IPS-11a (cell line): ENCODE measurements around the gene NRCAM.
"Not testable (repeated sequence)": the region's sequence is repeated elsewhere in the genome, so short reads cannot be mapped to it uniquely, and the experiment has no call there.

Experiments used
- H3K4me3 ChIP-seq: one replicate; pipeline ENCODE4 v1.5.1; 2013; ENCODE audit warnings: low read depth, low read length, control low read depth

The NRCAM gene

GRCh38 chr7:108286290-108286904 lies 169.8 kb downstream of the NRCAM start:
- no peak overlapping the region for H3K4me3 ChIP-seq

DNA sequence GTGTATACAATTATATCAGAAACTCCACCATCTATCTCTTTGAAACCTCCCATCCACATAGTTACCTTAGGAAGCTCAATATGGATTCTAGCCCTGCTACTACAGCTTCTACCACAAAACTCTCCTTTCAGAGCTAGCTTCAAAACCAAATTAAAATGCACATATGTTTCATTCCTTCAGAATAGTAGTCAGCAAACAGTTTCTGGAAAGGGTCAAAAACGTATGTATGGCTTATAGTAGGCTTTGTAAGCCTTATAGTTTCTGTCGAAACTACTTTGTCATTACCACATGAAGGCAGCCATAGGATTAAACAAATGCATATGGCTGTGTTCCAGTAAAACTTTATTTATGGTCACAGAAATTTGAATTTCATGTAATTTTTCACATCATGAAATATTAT lies 170.5 kb downstream of the NRCAM start:
- H3K4me3 ChIP-seq: no peak overlapping the region

- no peak overlapping the region for H3K4me3 ChIP-seq
These were observed 171.2 kb downstream of the NRCAM start for GRCh38 chr7:108285003-108285368.

GRCh38 chr7:108284349-108285002 lies 171.8 kb downstream of the NRCAM start:
- no peak overlapping the region for H3K4me3 ChIP-seq

GRCh38 chr7:108283252-108283651 lies 173.0 kb downstream of the NRCAM start:
- no peak overlapping the region for H3K4me3 ChIP-seq

DNA sequence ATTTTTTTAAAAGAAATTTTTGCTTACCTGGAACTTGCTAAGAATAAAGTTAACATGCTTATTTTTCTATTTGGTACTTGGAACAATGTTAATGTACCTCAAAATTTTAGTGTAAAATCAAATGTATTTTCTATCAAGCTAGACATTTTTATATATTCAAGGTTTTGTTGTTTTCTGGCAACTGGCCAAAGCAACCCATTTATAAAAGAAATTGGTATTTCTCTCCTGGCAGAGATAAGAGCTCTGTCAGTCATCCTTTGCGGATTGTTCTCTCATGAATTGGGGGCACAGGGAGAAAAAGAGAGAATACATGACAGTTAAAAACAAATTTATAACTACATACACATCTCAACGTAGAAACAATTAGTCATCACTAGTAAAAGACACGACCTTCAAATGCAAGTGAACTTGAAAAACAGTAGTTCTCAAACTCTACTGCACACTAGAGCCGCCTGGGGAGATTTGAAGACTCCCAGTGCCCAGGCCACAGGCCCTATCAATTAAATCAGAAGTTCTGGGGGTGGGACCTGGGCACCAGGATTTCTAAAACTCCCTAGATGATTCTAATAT lies 173.7 kb downstream of the NRCAM start:
- H3K4me3 ChIP-seq: no peak overlapping the region

GRCh38 chr7:108280136-108280535 lies 176.1 kb downstream of the NRCAM start:
- no peak overlapping the region for H3K4me3 ChIP-seq

DNA sequence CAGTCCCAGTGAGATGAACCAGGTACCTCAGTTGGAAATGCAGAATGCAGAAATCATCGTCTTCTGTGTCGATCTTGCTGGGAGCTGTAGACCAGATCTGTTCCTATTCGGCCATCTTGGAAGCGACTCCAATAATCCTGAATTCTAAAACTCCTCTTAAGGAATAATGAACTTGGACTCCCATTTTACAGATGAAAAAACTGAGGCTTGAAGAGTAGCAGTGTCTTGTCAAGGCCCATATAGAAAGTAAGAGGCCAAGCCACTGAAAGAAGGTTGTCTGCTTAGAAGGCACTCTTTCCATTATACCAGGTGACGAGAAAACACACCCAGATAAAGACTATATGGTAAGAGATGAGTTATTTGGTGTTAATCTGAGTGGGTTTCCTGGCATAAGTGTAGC lies 177.5 kb downstream of the NRCAM start:
- H3K4me3 ChIP-seq: no peak overlapping the region

DNA sequence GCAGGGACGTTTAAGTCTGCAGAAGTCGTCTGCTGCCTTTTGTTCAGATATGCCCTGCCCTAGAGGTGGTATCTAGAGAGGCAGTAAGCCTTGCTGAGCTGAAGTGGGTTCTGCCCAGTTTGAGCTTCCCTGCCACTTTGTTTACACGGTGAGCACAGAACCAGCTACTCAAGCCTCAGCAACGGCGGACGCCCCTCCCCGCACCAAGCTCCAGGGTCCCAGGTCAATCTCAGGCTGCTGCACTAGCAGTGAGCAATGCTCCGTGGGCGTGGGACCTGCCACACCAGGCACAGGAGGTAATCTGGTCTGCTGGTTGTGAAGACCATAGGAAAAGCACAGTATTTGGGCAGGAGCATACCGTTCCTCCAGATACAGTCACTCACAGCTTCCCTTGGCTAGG lies 178.0 kb downstream of the NRCAM start:
- no peak overlapping the region for H3K4me3 ChIP-seq

- not testable (repeated sequence) for H3K4me3 ChIP-seq
These were observed 181.8 kb downstream of the NRCAM start for GRCh38 chr7:108274447-108274846.

GRCh38 chr7:108272891-108273290 lies 183.3 kb downstream of the NRCAM start:
- not testable (repeated sequence) for H3K4me3 ChIP-seq

- no peak overlapping the region for H3K4me3 ChIP-seq
These were observed 185.7 kb downstream of the NRCAM start for GRCh38 chr7:108270385-108271015.

DNA sequence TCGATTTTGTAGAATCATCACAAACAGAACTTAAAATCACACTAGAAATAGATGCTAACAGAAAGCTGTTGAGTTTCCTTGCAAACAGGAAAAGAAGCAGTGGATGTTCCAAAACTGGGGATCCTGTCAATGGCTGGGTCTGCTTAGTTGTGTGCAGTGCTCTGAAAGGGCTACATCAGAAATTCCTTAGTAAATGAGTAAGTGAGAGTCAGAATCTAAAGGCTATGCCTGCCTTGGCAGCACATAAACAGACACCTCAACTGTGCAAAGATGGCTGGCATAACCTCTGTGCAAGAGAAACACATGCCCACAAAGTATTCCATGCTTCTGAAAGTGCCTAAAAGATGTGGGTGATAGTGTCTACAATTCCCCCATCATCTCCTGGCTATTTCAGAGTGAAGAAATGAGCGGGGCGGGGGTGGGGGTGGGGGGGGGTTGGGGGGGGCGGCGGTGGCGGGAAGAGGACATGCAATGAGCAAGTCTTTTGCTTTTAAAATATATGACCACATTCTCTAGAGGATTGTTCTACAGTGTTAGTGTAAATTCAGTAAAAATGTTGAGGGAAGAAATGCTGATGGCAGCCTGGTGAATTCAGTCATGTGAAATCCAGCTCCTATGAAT lies 187.9 kb downstream of the NRCAM start:
- H3K4me3 ChIP-seq: no peak overlapping the region

GRCh38 chr7:108267615-108268014 lies 188.6 kb downstream of the NRCAM start:
- H3K4me3 ChIP-seq: no peak overlapping the region

DNA sequence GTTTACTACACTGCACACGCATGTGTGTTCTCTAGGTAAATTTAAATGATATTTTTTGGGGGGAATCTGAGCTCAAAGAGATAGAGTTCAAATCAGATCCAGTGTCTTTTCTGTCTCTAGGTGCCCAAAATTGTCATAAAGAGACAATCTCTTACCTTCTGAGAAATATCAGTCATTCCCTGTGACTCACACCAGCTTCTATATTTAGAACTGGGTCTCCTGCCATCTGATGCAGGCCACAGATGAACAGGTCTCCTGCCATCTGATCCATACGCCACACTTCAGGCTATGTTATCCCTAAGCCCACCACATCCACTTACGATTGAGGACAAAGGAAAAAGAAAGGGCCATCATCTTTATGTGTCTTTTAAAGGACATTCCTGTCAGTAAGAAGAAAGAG lies 189.7 kb downstream of the NRCAM start:
- no peak overlapping the region for H3K4me3 ChIP-seq

DNA sequence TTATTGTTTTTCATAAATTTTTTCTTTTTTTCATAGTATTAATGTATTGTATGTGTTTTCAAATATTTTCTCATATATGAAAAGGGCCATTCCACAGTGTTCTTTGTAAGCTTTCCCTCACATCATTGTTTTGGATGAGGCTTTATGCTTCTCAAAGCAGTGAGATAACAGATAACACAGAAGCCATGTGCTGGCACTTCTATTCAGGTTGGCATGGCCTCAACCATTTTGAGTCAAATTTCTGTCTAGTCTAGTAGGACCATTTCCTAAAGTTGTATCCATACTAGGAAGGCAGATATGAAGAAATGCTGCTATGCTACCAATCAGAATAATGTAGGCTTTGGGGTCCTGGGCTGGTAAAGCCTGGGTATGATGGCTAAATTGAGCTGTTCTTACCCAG lies 190.2 kb downstream of the NRCAM start:
- H3K4me3 ChIP-seq: no peak overlapping the region

DNA sequence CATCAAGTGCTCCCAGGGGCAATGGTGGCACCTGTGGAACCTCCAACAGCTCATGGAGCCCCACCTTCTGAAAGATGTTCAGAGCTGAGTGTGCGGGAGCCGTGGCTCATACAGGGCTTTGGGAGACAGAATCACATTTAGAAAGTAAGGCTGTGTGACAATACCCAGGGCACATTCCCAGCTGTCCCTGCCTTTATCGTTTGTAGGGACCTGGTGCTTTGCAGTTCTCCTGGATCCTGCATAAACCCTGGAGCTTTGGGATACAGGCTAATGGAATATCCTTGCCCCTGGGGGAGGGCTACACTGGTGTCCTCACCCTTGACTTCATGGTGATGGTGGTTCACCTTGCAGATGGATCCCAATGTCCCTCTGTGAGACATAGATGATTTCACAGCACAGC lies 191.2 kb downstream of the NRCAM start:
- H3K4me3 ChIP-seq: no peak overlapping the region

DNA sequence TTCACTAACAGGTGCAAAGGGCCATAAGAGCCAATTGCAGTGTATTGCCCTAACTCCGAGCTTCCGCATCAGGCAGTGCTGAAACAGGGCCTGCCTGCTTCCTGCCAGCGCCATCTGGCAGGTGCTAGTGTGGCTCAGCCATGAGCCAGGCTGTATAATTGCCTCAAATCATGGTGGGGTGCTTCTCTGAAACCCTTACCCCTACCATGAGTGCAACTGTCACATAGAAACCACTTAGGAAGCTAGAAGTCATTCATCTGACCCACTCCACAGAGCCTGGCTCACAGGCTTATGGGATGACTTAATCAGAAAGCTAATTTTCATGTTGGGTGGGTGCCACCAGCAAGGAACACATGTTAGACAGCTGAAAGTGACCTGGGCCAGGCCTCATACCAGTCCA lies 192.8 kb downstream of the NRCAM start:
- H3K4me3 ChIP-seq: no peak overlapping the region

GRCh38 chr7:108261560-108262255 lies 194.5 kb downstream of the NRCAM start:
- no peak overlapping the region for H3K4me3 ChIP-seq

DNA sequence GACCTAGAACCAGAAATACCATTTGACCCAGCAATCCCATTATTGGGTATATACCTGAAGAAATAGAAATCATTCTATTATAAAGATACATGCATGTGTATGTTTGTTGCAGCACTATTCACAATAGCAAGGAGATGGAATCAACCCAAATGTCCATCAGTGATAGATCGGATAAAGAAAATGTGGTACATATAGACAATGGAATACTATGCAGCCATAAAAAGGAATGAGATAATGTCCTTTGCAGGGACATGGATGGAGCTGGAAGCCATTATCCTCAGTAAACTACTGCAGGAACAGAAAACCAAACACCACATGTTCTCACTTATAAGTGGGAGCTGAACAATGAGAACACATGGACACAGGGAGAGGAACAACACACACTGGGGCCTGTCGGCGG lies 196.8 kb downstream of the NRCAM start:
- H3K4me3 ChIP-seq: not testable (repeated sequence)

DNA sequence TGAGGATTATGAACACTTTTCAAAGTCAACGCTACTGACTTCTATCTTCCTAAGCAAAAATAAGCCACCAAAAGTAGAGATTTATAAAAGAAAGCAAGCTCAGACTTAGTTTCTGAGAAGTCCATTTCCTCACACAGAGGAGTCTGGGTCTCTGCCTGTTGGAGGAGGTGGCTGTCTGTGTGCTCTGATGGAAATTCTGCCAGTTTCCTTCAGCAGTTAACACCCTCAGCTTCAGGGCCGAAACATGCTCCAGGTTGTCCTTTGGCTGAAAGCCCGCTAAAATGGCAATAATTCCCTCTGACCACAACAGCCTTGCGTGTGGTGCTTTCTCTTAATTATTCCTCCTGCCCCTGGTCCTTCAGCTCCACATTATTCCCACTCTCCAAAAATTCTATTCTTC lies 198.3 kb downstream of the NRCAM start:
- H3K4me3 ChIP-seq: no peak overlapping the region
